Muscle layer of colon (tissue), 2 donors: Measurements from ENCODE around the gene RASGRP2.

Source experiments
- H3K27ac ChIP-seq: one replicate; pipeline ENCODE4 v1.7.0; 2013; ENCODE audit warnings: low read depth, mild to moderate bottlenecking, low read length, moderate library complexity
- H3K27me3 ChIP-seq, 2 donors: one replicate each; pipeline ENCODE4 v1.7.0; 2013; ENCODE audit warnings: low read length in 2 of 2, mild to moderate bottlenecking in 2 of 2; ENCODE audit not compliant: insufficient read depth in 2 of 2, control insufficient read depth in 1 of 2
- H3K36me3 ChIP-seq: one replicate; pipeline ENCODE4 v1.7.0; 2013; ENCODE audit warnings: mild to moderate bottlenecking, low read length; ENCODE audit not compliant: insufficient read depth
- H3K4me1 ChIP-seq: one replicate; pipeline ENCODE4 v1.7.0; 2013; ENCODE audit warnings: mild to moderate bottlenecking, low read length; ENCODE audit not compliant: insufficient read depth
- H3K4me3 ChIP-seq, 2 donors: one replicate each; pipeline ENCODE4 v1.7.0; 2013; ENCODE audit warnings: low read length in 2 of 2, low read depth in 1 of 2, mild to moderate bottlenecking in 1 of 2, moderate library complexity in 1 of 2
- H3K9ac ChIP-seq: one replicate; pipeline ENCODE4 v1.7.0; 2013; ENCODE audit warnings: low read length
- H3K9me3 ChIP-seq: one replicate; pipeline ENCODE4 v1.7.0; 2013; ENCODE audit warnings: mild to moderate bottlenecking, low read length
- donor health status: abdominal sarcoma.
- donor health status: Adenocarcinoma of cecum.

Gene RASGRP2

DNA sequence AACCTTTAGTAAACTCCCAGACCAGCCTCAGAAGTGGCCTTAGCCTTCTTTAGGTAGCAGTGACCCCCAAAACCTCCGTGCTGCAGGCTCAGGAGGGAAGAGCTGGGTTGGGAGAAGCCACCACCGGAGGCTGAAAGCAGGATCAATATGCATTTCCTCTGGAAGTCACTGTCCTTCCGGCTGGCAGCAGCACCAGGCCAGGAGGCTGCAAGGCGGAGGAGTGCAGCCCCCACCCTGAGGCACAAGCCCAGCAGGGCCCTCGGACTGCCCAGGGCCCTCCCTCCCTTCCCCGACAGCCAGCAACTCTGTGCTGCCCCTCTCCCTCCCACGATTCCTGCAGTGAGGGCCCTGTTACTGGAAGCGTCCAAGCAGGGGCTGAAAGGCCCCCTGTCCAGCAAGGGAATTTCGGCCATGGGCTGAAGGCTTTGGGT lies 17.7 kb downstream of the RASGRP2 start:
- H3K9me3 ChIP-seq = no peaks in the 10 kb centered on the region
- H3K36me3 ChIP-seq = peaks cover 11% of the 10 kb centered on the region
- peaks cover 0 to 13% of the 10 kb centered on the region in 2 donors for H3K27me3 ChIP-seq
- no peak overlapping the region for H3K9ac ChIP-seq
- H3K27ac ChIP-seq = no peak overlapping the region
- no peaks in the 10 kb centered on the region for H3K4me1 ChIP-seq
- no peak overlapping the region for H3K4me3 ChIP-seq

DNA sequence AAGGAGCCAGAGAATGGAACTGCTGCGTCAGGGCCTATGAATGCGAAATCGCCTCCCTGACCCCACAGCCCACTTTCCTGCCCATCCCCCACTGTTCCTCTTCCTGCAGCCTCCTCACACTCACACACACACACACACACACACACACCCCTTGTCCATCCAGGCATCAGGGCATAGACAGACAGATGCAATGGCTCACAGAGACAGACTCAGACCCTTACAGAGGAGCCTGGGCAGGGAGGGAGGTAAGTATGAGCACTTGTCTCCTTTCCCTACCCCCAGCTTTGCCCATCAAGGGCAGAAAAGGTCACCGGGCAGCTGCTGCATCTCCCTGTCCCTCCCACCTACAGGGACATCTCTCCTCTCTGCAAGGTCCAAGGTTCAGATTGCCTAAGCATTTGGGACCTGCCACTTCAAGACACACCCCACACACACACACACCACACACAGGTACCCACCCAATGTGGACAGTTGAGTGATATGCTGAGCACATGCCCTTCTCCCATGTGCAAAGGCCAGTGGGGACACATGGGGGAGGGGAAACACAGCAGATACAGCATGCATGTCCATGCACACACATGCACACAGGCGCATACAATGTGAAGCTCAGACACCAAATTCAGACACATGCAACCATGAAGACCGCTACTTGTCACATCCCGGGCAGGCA lies 18.9 kb downstream of the RASGRP2 start:
- Histone ChIP-seq H3K36me3 (peaks cover 5% of the 10 kb centered on the region), H3K27ac (no peak overlapping the region), H3K9ac (no peak overlapping the region), H3K4me1 (no peaks in the 10 kb centered on the region), H3K9me3 (no peaks in the 10 kb centered on the region), H3K4me3 (no peak overlapping the region), H3K27me3 (peaks cover 0 to 25% of the 10 kb centered on the region in 2 donors)

DNA sequence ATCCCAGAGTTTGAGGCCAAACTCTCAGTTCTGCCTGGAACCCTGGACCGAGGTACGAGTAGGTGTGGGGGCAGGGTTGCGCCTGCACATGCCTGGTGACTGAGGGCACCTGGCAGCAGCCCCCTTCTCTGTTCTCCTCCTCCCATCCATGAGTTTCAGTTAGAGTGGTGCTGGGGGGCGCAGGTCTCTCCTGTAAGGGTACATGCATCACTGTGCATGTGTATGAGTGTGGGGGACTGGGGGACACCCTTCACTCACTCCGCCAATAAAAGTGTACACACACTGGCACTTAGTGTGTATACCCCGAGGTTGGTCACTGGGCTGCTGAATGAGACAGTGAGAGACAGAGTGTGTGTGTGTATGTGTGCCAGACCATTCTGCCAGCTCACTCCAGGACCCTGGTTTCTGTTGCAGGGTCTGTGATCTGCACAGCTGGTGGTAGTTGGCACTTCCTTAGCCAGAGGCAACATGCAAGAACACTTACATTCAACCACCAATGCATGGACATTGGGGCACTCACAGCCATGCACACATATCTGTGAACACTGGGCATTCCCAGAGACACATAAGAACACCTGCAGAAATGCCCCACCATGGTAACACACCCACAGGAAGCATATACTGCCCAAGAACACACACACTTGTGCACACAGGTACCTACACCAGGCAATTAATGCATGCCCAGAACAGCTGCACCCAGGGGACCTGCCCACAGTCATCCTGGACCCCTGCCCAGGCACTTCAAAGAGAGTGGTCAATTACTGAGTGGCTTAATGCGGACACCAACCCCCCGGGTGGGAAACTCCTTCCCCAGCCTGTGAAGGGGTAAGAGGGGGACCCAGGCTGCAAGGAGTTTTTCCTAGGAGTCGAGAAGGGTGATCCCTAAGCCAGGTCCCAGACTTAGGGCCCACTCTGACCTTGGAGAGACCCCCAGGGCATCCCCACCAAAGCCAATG lies 19.8 kb downstream of the RASGRP2 start:
- no peak overlapping the region for H3K27ac ChIP-seq

DNA sequence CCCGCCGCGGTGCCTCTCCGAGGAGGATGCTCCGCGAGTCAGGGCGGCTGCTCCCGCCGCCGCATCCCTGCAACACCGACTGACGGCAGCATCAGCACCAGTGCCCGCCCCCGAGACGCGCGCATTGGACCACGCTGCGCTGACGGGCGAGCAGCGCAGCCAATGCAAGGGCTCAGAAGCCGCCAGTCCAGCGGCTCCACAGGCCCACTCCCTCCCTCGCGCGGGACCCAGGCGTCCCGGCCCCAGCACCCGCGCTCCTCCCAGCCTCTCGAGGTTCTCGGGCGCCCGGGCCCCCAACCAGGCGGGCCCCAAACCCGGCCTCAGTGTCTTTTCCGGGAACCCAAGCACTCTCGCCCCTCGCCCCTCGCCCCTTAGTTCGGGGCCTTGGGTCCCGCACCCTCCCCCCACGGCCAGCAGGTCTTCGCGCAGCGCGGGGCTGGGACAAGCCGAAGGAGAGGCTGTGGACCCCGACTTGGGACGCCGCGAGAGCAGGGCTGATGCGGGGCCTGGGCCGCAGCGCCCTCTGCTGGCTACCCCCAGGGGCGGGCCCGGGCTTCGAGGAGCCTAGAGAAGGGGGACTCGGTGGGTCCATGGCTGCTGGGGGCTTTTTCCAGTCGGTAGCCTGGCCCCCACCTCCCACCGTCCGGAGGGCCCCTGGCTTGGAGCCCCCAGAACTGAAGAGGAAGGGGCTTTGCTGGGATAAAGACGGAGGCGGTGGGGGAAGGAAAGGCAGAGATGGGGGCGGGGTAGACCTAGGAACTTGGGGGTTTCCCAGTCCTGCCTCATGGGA lies 20.6 kb downstream of the RASGRP2 start, which contains the start of gene NRXN2:
Gene NRXN2 (minus strand): TSS at position 81 of the 790 bp plus-strand sequence. CDS start 9,498 bp downstream, outside the sequence.
- Histone ChIP-seq H3K4me3 (peak within 1 kb of the TSS; percentile 63 to 78), H3K36me3 (peaks cover 5% of the 10 kb centered on the region), H3K27ac (peak within 1 kb of the TSS; percentile 43), H3K9me3 (no peaks in the 10 kb centered on the region), H3K9ac (no peak within 1 kb of the TSS), H3K27me3 (peaks cover 3 to 29% of the 10 kb centered on the region in 2 donors), H3K4me1 (no peaks in the 10 kb centered on the region)

More for the DNA sequence above, 19.8 kb downstream of the RASGRP2 start:
- H3K9me3 ChIP-seq = no peaks in the 10 kb centered on the region
- H3K36me3 ChIP-seq = peaks cover 5% of the 10 kb centered on the region
- peaks cover under 1 to 26% of the 10 kb centered on the region in 2 donors for H3K27me3 ChIP-seq
- H3K4me3 ChIP-seq = no peak overlapping the region
- H3K9ac ChIP-seq = no peak overlapping the region
- no peaks in the 10 kb centered on the region for H3K4me1 ChIP-seq

DNA sequence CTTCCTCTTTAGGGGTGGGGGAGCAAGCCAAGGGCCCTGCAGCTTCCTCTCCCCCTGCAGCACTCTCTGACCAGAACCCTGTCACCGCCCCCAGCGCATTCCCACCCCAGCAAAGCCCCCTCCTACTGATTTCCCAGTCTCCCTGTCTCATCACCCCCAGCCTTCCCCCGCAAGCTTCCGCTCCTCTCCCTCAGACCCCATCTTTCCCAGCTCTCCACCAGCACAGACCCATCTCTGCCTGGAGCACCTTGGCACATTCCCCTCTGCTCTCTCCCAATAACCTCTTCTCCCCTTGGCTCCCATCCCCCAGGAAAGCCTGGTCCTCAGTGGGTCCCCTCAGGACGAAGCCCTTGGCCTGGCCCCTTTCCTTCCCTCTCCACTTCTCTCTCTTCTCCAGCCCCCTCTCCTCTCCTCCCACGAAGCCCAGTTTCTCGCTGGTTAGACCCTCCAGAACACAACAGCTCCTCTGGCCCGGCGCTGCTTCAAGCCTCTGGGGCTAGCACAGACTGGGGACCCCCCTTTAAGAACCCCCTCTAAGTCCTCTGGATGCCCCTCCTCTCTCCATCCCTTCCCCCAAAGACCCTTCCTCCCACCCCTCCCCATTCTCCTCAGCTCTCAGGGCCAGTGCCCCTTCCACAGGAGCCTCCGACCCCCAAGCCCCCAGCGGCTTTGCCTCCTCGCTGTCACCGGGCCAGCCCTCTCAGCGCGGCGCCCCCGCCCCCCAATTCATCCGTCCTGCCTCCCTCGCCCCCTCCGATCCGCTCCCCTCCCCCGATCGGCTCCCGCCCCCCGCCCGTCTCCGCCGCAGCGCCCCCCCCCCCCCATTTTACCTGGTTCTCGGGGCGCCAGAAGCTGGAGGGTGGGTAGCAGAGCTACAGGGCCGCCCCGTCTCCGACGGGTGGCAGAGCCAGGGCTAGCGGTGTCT lies 21.5 kb downstream of the RASGRP2 start:
- no peak overlapping the region for H3K4me3 ChIP-seq
- H3K36me3 ChIP-seq = no peaks in the 10 kb centered on the region
- peaks cover 3 to 38% of the 10 kb centered on the region in 2 donors for H3K27me3 ChIP-seq
- H3K4me1 ChIP-seq = no peaks in the 10 kb centered on the region
- H3K9me3 ChIP-seq = no peaks in the 10 kb centered on the region
- no peak overlapping the region for H3K27ac ChIP-seq
- H3K9ac ChIP-seq = no peak overlapping the region

DNA sequence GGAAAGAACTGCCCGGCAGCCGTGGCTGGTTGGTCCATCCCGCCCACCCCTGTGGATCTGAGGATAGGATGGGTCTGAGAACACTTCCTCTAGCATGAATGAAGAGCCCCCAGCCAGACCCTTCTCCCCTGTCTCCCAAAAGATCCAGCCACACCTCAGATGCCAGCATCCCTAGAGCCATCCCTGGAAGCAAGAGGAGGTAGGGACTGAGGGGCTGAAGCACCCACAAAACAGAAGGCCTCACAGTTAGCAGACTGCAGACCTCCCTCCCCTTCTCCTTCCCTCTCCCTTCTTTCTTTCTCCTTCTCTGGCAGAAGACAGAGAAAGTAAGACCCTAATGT lies 22.6 kb downstream of the RASGRP2 start:
- Histone ChIP-seq H3K9me3 (no peaks in the 10 kb centered on the region), H3K27ac (no peak overlapping the region), H3K9ac (no peak overlapping the region), H3K4me1 (no peaks in the 10 kb centered on the region), H3K27me3 (peaks cover 8 to 49% of the 10 kb centered on the region in 2 donors), H3K36me3 (no peaks in the 10 kb centered on the region), H3K4me3 (no peak overlapping the region)

DNA sequence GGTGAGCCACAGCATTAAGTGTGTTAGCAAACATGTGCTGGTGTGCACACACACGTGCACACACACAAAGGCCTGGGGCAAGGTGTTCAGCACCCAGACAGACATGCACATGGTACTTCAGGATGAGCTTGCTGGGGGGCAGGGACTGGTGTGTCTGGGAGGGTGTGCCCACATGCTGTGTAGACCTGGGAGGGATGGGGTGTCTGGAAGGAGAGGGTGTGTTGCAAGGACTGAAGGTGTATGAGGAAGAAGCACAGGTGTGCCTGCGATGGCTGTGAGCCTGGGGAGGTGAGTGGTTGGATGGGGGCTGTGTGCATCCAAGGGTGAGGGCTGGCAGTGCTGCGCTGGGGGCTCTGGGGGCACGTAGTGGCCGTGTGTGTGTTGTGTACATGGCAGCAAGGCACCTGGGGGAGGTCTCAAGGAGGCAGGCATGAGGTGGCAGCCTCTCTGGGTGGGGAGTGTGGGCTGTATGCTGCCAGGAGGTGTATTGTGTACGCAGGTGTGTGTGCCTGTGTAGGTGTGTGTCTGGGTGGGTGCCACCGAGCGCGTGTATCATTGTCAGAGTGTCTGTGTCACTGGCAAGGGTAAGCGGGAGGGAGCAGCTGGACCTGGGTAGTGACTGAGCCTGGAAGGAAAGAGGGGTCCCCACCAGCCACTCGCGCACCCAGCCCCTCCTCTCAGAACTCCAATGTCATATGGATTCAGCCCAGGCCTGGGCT lies 23.1 kb downstream of the RASGRP2 start:
- no peaks in the 10 kb centered on the region for H3K36me3 ChIP-seq
- H3K4me3 ChIP-seq = no peak overlapping the region
- no peak overlapping the region for H3K9ac ChIP-seq
- no peaks in the 10 kb centered on the region for H3K9me3 ChIP-seq
- peaks cover 8 to 54% of the 10 kb centered on the region in 2 donors for H3K27me3 ChIP-seq
- no peaks in the 10 kb centered on the region for H3K4me1 ChIP-seq
- H3K27ac ChIP-seq = no peak overlapping the region

DNA sequence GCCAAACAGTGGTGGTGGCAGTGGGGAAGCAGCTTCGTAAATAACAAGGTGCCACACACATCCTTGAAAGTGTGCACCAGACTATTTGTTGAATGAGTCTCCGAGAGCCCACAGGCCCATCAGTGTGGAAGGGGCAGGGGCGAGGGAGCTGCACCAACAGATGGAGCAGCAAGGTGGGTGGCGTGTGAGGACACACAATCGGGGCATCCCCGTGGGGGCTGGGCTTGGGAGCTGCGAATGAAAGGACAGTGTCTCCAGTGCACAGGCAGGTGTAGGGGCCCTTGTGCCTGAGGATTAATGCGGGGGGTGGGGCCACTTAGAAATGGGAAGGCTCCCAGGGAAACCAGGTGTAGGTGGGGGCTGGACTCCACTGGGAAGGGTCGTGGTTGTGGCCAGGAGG lies 23.8 kb downstream of the RASGRP2 start:
- Histone ChIP-seq H3K27ac (no peak overlapping the region), H3K27me3 (peaks cover 11 to 60% of the 10 kb centered on the region in 2 donors), H3K4me1 (no peaks in the 10 kb centered on the region), H3K9ac (no peak overlapping the region), H3K9me3 (no peaks in the 10 kb centered on the region), H3K4me3 (no peak overlapping the region), H3K36me3 (no peaks in the 10 kb centered on the region)

DNA sequence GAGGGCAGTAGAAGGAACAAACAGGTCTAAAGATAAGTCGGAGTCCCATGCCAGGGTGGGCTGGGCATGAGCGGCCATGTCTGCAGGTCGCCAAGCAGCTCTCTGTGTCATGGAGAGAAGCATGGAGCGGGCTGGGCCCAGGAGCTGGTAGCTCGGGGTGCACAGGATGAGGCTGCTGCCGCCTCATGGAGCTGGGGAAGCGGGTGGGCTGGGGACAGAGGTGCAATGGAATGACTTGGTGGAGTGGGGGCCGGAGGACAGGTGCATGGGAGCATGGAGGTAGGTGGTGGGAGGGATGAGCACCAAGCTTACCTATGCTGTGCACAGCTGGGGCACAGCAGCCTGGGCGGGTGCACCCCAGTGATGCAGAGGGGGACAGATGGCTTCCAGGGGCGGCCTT lies 24.5 kb downstream of the RASGRP2 start:
- no peaks in the 10 kb centered on the region for H3K36me3 ChIP-seq
- H3K27ac ChIP-seq = no peak overlapping the region
- H3K9me3 ChIP-seq = no peaks in the 10 kb centered on the region
- no peak overlapping the region for H3K9ac ChIP-seq
- H3K4me3 ChIP-seq = no peak overlapping the region
- H3K27me3 ChIP-seq = peaks cover 18 to 68% of the 10 kb centered on the region in 2 donors
- no peaks in the 10 kb centered on the region for H3K4me1 ChIP-seq

DNA sequence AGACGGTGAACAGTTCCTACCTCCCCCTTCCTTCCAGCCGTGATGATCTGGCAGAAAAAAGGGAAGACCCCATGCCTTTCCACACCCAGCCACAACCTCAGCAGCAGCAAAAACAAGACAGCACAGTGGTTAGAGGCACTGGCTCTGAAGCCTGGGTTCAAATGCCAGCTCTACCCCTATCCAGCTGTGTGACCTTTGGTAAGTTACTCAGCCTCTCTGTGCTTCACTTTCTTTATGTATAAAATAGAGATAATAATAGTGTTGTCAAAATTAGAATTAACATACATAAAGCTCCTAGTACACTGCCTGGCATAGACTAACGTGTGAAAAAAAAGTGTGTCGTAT lies 25.2 kb downstream of the RASGRP2 start:
- Histone ChIP-seq H3K9me3 (no peaks in the 10 kb centered on the region), H3K36me3 (no peaks in the 10 kb centered on the region), H3K27ac (no peak overlapping the region), H3K9ac (no peak overlapping the region), H3K4me3 (no peak overlapping the region), H3K27me3 (peaks cover 25 to 74% of the 10 kb centered on the region in 2 donors), H3K4me1 (no peaks in the 10 kb centered on the region)
